Astrocyte (in vitro differentiated cells and primary cell): ENCODE data around the gene BCAM.

ENCODE experiments used
- EZH2 ChIP-seq: IDR thresholded peaks from 2 replicates; pipeline ENCODE4 v1.6.1; 2012; ENCODE audit warnings: mild to moderate bottlenecking, low read length, inconsistent platforms; ENCODE audit not compliant: insufficient read depth
- TF ChIP-seq, protein P1 (sequence below): IDR thresholded peaks from 2 replicates; pipeline ENCODE4 v1.5.1; 2011; ENCODE audit warnings: low read depth, mild to moderate bottlenecking, inconsistent platforms, low read length, moderate library complexity; ENCODE audit not compliant: insufficient read depth

DNA sequence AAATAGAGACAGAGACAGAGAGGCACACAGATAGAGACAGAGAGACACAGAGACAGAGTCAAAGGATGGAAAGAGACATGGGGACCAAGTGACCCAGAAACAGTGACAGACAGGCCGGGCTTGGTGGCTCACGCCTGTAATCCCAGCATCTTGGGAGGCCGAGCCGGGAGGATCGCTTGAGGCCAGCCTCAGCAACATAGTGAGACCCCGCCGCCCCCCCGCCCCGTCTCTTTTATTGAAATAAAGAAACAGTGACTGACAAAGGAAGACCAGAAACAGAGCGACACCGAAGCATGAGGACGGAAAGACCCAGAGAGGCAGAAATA lies 36.3 kb downstream of the BCAM start:
- TF ChIP-seq EZH2, result no peak
- TF ChIP-seq, protein P1, sequence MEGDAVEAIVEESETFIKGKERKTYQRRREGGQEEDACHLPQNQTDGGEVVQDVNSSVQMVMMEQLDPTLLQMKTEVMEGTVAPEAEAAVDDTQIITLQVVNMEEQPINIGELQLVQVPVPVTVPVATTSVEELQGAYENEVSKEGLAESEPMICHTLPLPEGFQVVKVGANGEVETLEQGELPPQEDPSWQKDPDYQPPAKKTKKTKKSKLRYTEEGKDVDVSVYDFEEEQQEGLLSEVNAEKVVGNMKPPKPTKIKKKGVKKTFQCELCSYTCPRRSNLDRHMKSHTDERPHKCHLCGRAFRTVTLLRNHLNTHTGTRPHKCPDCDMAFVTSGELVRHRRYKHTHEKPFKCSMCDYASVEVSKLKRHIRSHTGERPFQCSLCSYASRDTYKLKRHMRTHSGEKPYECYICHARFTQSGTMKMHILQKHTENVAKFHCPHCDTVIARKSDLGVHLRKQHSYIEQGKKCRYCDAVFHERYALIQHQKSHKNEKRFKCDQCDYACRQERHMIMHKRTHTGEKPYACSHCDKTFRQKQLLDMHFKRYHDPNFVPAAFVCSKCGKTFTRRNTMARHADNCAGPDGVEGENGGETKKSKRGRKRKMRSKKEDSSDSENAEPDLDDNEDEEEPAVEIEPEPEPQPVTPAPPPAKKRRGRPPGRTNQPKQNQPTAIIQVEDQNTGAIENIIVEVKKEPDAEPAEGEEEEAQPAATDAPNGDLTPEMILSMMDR, result no peak
